GM12872 (cell line): ENCODE results near the gene GDF2.

ENCODE experiments used
- CTCF ChIP-seq: IDR thresholded peaks from 3 replicates; pipeline ENCODE4 v1.5.1; 2011; ENCODE audit warnings: low read depth, mild to moderate bottlenecking, low read length, moderate library complexity; ENCODE audit not compliant: insufficient read depth

The GDF2 gene

GRCh38 chr10:47356708-47357107 is 34.5 kb downstream of the GDF2 start:
- no peak for TF ChIP-seq CTCF

GRCh38 chr10:47357131-47357582 is 34.9 kb downstream of the GDF2 start:
- TF ChIP-seq CTCF = no peak

- no peak for TF ChIP-seq CTCF
These were observed 35.7 kb downstream of the GDF2 start for GRCh38 chr10:47357911-47358310.

- no peak for TF ChIP-seq CTCF
These were observed 36.2 kb downstream of the GDF2 start for GRCh38 chr10:47358457-47358856.

GRCh38 chr10:47359101-47359500 is 36.8 kb downstream of the GDF2 start:
- TF ChIP-seq CTCF = no peak

- TF ChIP-seq CTCF = no peak
These were observed 37.6 kb downstream of the GDF2 start for GRCh38 chr10:47359626-47360418.

- TF ChIP-seq CTCF = no peak
These were observed 38.3 kb downstream of the GDF2 start for GRCh38 chr10:47360419-47361040.
